ENCODE measurements around the gene GAL3ST1.

The GAL3ST1 gene

DNA sequence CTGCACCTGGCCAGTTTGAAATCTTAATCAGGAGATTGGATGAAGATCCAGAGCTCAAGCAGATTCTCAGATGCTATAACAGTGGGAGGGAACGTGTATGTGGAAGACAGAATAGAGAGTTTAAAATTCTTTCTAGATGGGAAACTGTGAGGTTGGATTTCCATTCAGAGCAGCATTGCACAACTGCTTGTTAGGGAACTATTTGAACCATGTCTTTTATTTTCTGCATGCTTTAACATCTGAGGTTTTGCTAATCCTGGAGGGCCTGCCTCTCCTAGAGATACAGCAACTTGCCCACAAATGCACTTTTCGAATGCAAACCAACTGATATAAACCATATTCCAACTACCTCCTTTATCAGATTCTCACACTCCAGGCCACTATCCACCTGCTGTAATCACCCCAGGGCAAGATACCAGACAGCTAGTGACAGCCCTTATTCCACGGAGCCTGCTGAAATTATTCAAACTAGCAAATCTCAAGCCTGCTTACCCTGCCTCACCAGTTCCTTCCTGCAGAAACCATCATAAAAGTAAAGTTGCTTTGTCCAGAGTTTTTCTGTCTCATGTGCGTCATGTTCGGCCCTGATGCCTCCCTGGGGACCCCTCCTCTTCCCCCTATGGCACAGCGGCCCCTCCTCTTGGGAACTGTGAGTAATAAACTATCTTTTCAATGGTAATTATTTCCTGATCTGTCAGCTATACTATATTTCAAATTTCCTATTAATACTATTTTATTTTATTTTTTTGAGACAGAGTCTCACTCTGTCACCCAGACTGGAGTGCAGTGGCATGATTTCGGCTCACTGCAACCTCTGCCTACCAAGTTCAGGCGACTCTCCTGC is 50.6 kb downstream of the GAL3ST1 start:
- no peak for DNase-seq

DNA sequence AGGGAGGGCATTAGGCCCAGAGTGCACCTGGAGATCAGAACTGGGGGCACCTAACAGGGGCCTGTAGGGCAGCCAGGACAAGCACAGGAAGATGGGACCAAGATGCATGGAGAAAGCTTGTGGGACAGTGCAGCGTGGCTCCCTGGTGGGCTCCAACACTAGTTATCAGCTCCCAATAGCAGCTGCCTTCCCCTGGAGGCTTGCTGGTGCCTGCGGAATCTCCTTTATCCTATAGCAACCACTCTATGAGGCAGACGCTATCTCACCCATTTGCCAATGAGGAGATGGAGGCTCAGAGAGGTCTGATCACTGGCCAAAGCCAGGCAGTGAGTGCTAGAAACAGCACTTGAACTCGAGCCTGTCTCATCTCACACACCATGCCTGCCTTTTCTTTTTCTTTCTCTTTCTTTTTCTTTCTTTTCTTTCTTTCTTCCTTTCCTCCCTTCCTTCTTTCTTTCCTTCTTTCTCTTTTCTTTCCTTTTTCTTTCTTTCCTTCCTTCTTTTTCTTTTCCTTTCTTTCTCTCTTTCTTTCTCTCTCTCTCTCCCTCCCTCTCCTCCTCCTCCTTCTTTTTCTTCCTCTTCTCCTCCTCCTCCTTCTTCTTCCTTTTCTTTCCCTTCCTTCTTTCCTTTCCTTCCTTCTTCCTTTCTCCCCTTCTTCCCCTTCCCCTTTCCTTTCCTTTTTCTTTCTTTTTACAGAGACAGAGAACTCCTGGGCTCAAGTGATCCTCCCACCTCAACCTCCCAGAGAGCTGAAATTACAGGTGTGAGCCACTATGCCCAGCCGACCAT is 52.9 kb downstream of the GAL3ST1 start:
- no peak for DNase-seq

GRCh38 chr22:30519842-30520425 is 54.5 kb downstream of the GAL3ST1 start:
- no peak for DNase-seq

DNA sequence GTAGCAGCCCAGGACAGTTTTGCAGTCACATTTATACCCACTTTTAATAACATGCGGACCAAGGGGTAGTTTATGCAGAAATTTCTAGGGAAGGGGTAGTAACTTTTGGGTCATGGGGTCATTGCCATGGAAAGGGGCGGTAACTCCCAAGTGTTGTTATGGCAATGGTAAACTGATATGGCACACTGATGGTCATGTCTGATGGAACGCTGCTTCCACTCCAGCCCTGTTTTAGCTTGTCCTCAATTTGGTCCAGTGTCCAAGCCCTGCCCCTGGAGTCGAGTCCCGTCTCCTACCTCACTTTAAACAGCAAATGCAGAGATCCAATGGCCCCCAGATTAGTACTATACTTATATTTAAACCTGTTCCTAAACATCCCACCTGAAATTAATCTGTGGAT is 57.7 kb downstream of the GAL3ST1 start:
- no peak for DNase-seq

DNA sequence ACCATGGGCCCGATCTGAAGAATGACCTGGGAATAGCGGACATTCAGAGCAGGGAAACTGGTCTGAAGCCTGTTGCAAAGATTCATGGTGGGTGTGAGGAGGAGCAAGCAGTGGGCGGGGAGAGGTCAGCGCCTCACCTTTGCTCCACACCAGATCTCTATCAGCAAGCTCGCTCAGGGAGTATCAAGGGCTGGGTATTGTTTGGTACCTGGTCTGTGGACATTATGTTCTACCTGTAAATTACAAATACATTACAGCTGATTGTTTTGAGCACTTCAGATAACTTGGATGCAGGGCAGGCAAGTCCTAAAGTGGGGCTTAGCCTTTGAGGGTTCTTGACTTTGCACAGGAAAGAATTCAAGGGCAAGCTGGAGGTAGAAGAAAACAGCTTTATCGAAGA is 58.2 kb downstream of the GAL3ST1 start:
- no peak for DNase-seq

GRCh38 chr22:30514252-30514651 is 60.2 kb downstream of the GAL3ST1 start:
- DNase-seq = no peak

DNA sequence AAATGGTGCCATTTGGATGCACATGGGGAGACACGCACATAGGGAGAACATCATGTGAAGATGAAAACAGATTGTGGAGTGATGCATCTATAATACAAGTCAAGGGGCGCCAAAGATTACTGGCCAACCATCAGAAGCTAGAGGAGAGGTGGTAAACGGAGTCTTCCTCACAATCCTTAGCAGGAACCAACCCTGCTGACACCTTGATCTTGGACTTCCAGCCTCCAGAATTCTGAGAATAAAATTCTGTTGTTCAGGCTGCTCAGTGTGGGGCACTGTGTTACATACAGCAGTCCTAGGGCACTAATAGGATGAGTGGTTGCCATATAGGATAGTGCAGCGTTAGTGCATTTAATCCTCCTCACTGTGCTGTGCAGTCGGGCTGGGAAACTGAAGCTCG is 61.0 kb downstream of the GAL3ST1 start:
- no peak for DNase-seq

DNA sequence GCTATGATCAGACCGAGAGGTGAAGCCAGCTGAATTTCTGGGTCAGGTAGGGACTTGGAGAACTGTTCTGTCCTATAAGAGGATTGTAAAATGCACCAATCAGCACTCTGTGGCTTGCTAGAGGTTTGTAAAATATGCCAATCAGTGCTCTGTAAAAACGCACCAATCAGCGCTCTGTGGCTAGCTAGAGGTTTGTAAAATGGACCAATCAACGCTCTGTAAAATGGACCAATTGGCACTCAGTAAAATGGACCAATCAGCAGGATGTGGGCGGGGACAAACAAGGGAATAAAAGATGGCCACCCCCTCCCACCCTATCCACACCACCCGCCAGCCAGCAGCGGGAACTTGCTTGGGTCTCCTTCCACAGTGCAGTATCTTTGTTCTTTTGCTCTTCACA is 62.6 kb downstream of the GAL3ST1 start:
- no peak for DNase-seq

- no peak for DNase-seq
Measured at GRCh38 chr22:30511109-30511508, 63.4 kb downstream of the GAL3ST1 start.

DNA sequence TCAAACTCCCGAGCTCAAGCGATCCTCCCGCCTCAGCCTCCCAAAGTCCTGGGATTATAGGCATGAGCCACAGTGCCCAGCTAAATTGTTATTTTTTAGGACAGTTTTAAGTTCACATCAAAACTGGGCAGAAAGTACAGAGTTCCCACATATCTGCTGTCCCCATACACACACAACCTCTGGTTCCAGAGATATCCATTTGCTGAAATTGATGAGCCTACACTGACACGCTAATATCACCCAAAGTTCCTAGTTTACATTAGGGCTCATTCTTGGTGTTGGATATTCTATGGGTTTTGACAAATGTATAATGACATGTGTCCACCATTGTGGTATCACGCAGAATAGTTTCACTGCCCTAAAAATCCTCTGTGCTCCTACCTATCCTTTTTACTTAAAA is 66.2 kb downstream of the GAL3ST1 start:
- no peak for DNase-seq

GRCh38 chr22:30507670-30508069 is 66.8 kb downstream of the GAL3ST1 start:
- DNase-seq = no peak

- DNase-seq = no peak
Measured at GRCh38 chr22:30506507-30506968, 67.9 kb downstream of the GAL3ST1 start.

All from fibroblast of skin of right biceps (primary cell).